ENCODE measurements around the gene SRD5A3. TPM values are rescaled to one million over a fixed set of nuclear protein-coding genes. Genes with fewer than 3 reads are reported as not detected.

The SRD5A3 gene
- total RNA-seq, 4 donors from 2014 or later, result 3.0 to 7.9 (median 5.2) TPM

GRCh38 chr4:55318175-55319129 is 27.6 kb upstream of the SRD5A3 start:
- Histone ChIP-seq H3K36me3 (no peaks in the 10 kb centered on the region), H3K27ac (replicated peaks in 1 of 4) (no peak overlapping the region), H3K4me3 (no peak overlapping the region), H3K27me3 (no peaks in the 10 kb centered on the region), H3K4me1 (peaks cover 0 to 16% (median 10%) of the 10 kb centered on the region in 4 donors), H3K9me3 (no peaks in the 10 kb centered on the region)
- intact Hi-C loops (cut with DNase I), result loop anchor here (5.0 kb wide), 1 partner anchor 346 kb away; no protein-coding TSS in a partner anchor
- DNase-seq (ENCODE audit: extremely low spot score), result no peak
- TF ChIP-seq POLR2AphosphoS5 (IDR thresholded peaks at IDR 0.05) (no peak), CTCF (IDR thresholded peaks at IDR 0.05) (no peak), POLR2A (IDR thresholded peaks at IDR 0.05; ENCODE audit: low read depth) (no peak), EP300 (IDR thresholded peaks at IDR 0.05) (no peak)
- WGBS, result 66% methylated on average over 5 of the region's 5 CpGs

- Histone ChIP-seq H3K27me3 (no peaks in the 10 kb centered on the region), H3K4me1 (peaks cover 0 to 16% (median 10%) of the 10 kb centered on the region in 4 donors), H3K36me3 (no peaks in the 10 kb centered on the region), H3K9me3 (no peaks in the 10 kb centered on the region), H3K4me3 (no peak overlapping the region), H3K27ac (replicated peaks in 1 of 4) (no peak overlapping the region)
- DNase-seq (ENCODE audit: extremely low spot score), result no peak
- 27% methylated on average over 8 of the region's 8 CpGs for WGBS
- intact Hi-C loops (cut with DNase I), result loop anchor here (2.0 to 5.0 kb wide), 2 partner anchors 323 to 999 kb away; no protein-coding TSS in a partner anchor
- peak; percentile 59 to 75 (median 61) for TF ChIP-seq CTCF (IDR thresholded peaks at IDR 0.05)
- no peak for TF ChIP-seq POLR2A (IDR thresholded peaks at IDR 0.05; ENCODE audit: low read depth)
Observed at GRCh38 chr4:55321707-55322264, 24.3 kb upstream of the SRD5A3 start.

GRCh38 chr4:55323375-55323774 is 22.7 kb upstream of the SRD5A3 start:
- Histone ChIP-seq H3K4me1 (peaks cover 0 to 11% (median 7%) of the 10 kb centered on the region in 4 donors), H3K4me3 (no peak overlapping the region), H3K36me3 (no peaks in the 10 kb centered on the region), H3K27me3 (no peaks in the 10 kb centered on the region), H3K27ac (replicated peaks in 1 of 4) (no peak overlapping the region), H3K9me3 (no peaks in the 10 kb centered on the region)
- intact Hi-C loops (cut with DNase I), result loop anchor here (2.0 to 5.0 kb wide), 2 partner anchors 325 to 1001 kb away; no protein-coding TSS in a partner anchor
- TF ChIP-seq CTCF (IDR thresholded peaks at IDR 0.05), result no peak
- no peak for TF ChIP-seq POLR2A (IDR thresholded peaks at IDR 0.05; ENCODE audit: low read depth)
- TF ChIP-seq POLR2AphosphoS5 (IDR thresholded peaks at IDR 0.05), result no peak
- TF ChIP-seq EP300 (IDR thresholded peaks at IDR 0.05), result no peak
- DNase-seq (ENCODE audit: extremely low spot score), result no peak

- no peak for DNase-seq (ENCODE audit: extremely low spot score)
- H3K4me1 ChIP-seq, result peaks cover 0 to 3% (median 0%) of the 10 kb centered on the region in 4 donors
- no peaks in the 10 kb centered on the region for H3K36me3 ChIP-seq
- H3K27me3 ChIP-seq, result no peaks in the 10 kb centered on the region
- no peak overlapping the region for H3K27ac ChIP-seq (replicated peaks in 1 of 4)
- H3K9me3 ChIP-seq, result no peaks in the 10 kb centered on the region
- intact Hi-C loops (cut with DNase I), result no loop called here
- TF ChIP-seq POLR2A (IDR thresholded peaks at IDR 0.05; ENCODE audit: low read depth) (no peak), EP300 (IDR thresholded peaks at IDR 0.05) (no peak), POLR2AphosphoS5 (IDR thresholded peaks at IDR 0.05) (no peak)
- H3K4me3 ChIP-seq, result no peak overlapping the region
Observed at GRCh38 chr4:55326629-55327028, 19.4 kb upstream of the SRD5A3 start.

- Histone ChIP-seq H3K36me3 (no peaks in the 10 kb centered on the region), H3K27ac (replicated peaks in 1 of 4) (no peak overlapping the region), H3K27me3 (no peaks in the 10 kb centered on the region), H3K9me3 (no peaks in the 10 kb centered on the region), H3K4me3 (no peak overlapping the region), H3K4me1 (no peaks in the 10 kb centered on the region)
- TF ChIP-seq POLR2A (IDR thresholded peaks at IDR 0.05; ENCODE audit: low read depth) (no peak), POLR2AphosphoS5 (IDR thresholded peaks at IDR 0.05) (no peak), EP300 (IDR thresholded peaks at IDR 0.05) (no peak)
- intact Hi-C loops (cut with DNase I), result no loop called here
- 90% methylated on average over 2 of the region's 2 CpGs for WGBS
- no peak for DNase-seq (ENCODE audit: extremely low spot score)
Observed at GRCh38 chr4:55329012-55329411, 17.0 kb upstream of the SRD5A3 start.
